GM19372 (cell line): ENCODE data around the gene TMEM156.
"Not testable (repeated sequence)": the region's sequence is repeated elsewhere in the genome, so short reads cannot be mapped to it uniquely, and the experiment has no call there.

Source experiments
- ATAC-seq: cut with Tn5 transposase; IDR thresholded peaks from one replicate; pipeline ENCODE4 v1.9.1; 2021; ENCODE audit warnings: mild to moderate bottlenecking, low read depth, moderate library complexity; ENCODE audit not compliant: unreplicated experiment

Gene TMEM156

GRCh38 chr4:38964942-38965775 is 67.0 kb downstream of the TMEM156 start:
- ATAC-seq: no peak

GRCh38 chr4:38959248-38959647 is 73.0 kb downstream of the TMEM156 start:
- not testable (repeated sequence) for ATAC-seq

- ATAC-seq: no peak
These were observed 73.6 kb downstream of the TMEM156 start for GRCh38 chr4:38958453-38959190.

- ATAC-seq: no peak
These were observed 74.3 kb downstream of the TMEM156 start for GRCh38 chr4:38957893-38958292.

GRCh38 chr4:38957261-38957815 is 74.9 kb downstream of the TMEM156 start:
- no peak for ATAC-seq

GRCh38 chr4:38955957-38956356 is 76.3 kb downstream of the TMEM156 start:
- no peak for ATAC-seq

GRCh38 chr4:38954727-38955126 is 77.5 kb downstream of the TMEM156 start:
- no peak for ATAC-seq

GRCh38 chr4:38952017-38952416 is 80.2 kb downstream of the TMEM156 start:
- ATAC-seq: no peak

- no peak for ATAC-seq
These were observed 80.6 kb downstream of the TMEM156 start for GRCh38 chr4:38951598-38951997.

GRCh38 chr4:38950734-38951133 is 81.5 kb downstream of the TMEM156 start:
- ATAC-seq: no peak

- ATAC-seq: no peak
These were observed 82.0 kb downstream of the TMEM156 start for GRCh38 chr4:38950159-38950558.

- no peak for ATAC-seq
These were observed 82.7 kb downstream of the TMEM156 start for GRCh38 chr4:38949411-38950051.

GRCh38 chr4:38948551-38948950 is 83.7 kb downstream of the TMEM156 start:
- no peak for ATAC-seq

- ATAC-seq: no peak
These were observed 85.3 kb downstream of the TMEM156 start for GRCh38 chr4:38946919-38947318.

- ATAC-seq: no peak
These were observed 87.8 kb downstream of the TMEM156 start for GRCh38 chr4:38944440-38944839.

GRCh38 chr4:38943343-38943742 is 88.9 kb downstream of the TMEM156 start:
- ATAC-seq: no peak

GRCh38 chr4:38941906-38942305 is 90.3 kb downstream of the TMEM156 start:
- not testable (repeated sequence) for ATAC-seq

GRCh38 chr4:38940476-38940875 is 91.7 kb downstream of the TMEM156 start:
- ATAC-seq: no peak

GRCh38 chr4:38939165-38939564 is 93.0 kb downstream of the TMEM156 start:
- ATAC-seq: peak; percentile 80

- ATAC-seq: no peak
These were observed 96.7 kb downstream of the TMEM156 start for GRCh38 chr4:38935391-38936073.
